ENCODE measurements around the gene POLA1. TPM values are rescaled to one million over a fixed set of nuclear protein-coding genes. Genes with fewer than 3 reads are reported as not detected.

POLA1 gene
- total and polyA plus RNA-seq, 2 of the 4 experiments (the other 2 are of a cell fraction) = 4.0 to 15.1 TPM

DNA sequence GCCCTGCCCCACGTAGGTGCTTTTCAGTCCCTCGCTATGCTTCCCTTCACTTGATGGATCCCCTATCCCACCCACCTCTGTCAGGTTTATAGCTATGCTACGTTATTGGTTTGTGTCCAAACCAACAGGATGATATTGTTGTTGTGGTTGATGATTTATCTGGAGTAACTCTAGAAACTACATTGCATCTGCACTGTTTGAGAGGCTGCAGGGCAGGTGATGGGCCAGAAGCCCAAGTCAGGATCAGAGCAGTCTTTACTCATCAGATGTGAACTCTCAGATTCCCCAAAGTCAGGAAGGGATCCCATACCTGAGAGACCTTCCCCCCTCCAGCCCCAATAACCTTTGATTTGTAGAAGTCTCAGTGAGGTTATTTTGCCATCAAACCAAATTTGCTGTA lies 287.3 kb downstream of the POLA1 start:
- BruUV-seq (replicated peaks) = no TSS peak
- ATAC-seq (ENCODE audit: low read depth) (no peak), DNase-seq (no peak)
- TF ChIP-seq, protein P1, sequence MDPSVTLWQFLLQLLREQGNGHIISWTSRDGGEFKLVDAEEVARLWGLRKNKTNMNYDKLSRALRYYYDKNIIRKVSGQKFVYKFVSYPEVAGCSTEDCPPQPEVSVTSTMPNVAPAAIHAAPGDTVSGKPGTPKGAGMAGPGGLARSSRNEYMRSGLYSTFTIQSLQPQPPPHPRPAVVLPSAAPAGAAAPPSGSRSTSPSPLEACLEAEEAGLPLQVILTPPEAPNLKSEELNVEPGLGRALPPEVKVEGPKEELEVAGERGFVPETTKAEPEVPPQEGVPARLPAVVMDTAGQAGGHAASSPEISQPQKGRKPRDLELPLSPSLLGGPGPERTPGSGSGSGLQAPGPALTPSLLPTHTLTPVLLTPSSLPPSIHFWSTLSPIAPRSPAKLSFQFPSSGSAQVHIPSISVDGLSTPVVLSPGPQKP (IDR thresholded peaks at IDR 0.05; ENCODE audit: borderline replicate concordance, low read depth, low read length) = no peak
- TF ChIP-seq RFX5 (IDR thresholded peaks at IDR 0.05; ENCODE audit: low read depth, low read length) (no peak), MAZ (IDR thresholded peaks at IDR 0.05; ENCODE audit: borderline replicate concordance, low read depth, low read length) (no peak), RCOR1 (IDR thresholded peaks at IDR 0.05; ENCODE audit: insufficient replicate concordance, low read length) (no peak), SMC3 (IDR thresholded peaks at IDR 0.05; ENCODE audit: low read depth, low read length) (no peak), NFE2L2 (IDR thresholded peaks at IDR 0.05; ENCODE audit: low read depth, low read length) (no peak), CEBPB (IDR thresholded peaks at IDR 0.05; ENCODE audit: low read depth, low read length) (no peak), FOS (IDR thresholded peaks at IDR 0.05; ENCODE audit: low read depth, low read length) (no peak), CHD1 (IDR thresholded peaks at IDR 0.05; ENCODE audit: low read depth, low read length) (no peak), BHLHE40 (IDR thresholded peaks at IDR 0.05; ENCODE audit: low read depth, low read length) (no peak)
- TF ChIP-seq, protein P2, sequence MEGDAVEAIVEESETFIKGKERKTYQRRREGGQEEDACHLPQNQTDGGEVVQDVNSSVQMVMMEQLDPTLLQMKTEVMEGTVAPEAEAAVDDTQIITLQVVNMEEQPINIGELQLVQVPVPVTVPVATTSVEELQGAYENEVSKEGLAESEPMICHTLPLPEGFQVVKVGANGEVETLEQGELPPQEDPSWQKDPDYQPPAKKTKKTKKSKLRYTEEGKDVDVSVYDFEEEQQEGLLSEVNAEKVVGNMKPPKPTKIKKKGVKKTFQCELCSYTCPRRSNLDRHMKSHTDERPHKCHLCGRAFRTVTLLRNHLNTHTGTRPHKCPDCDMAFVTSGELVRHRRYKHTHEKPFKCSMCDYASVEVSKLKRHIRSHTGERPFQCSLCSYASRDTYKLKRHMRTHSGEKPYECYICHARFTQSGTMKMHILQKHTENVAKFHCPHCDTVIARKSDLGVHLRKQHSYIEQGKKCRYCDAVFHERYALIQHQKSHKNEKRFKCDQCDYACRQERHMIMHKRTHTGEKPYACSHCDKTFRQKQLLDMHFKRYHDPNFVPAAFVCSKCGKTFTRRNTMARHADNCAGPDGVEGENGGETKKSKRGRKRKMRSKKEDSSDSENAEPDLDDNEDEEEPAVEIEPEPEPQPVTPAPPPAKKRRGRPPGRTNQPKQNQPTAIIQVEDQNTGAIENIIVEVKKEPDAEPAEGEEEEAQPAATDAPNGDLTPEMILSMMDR (conservative IDR thresholded peaks at IDR 0.05; ENCODE audit: low read depth, low read length) = no peak
- TF ChIP-seq, protein P3, sequence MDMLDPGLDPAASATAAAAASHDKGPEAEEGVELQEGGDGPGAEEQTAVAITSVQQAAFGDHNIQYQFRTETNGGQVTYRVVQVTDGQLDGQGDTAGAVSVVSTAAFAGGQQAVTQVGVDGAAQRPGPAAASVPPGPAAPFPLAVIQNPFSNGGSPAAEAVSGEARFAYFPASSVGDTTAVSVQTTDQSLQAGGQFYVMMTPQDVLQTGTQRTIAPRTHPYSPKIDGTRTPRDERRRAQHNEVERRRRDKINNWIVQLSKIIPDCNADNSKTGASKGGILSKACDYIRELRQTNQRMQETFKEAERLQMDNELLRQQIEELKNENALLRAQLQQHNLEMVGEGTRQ (IDR thresholded peaks at IDR 0.05; ENCODE audit: low read depth, low read length) = no peak
- Histone ChIP-seq H2BK5ac (ENCODE audit: low read depth, low read length, poor library complexity, severe bottlenecking) (no peak overlapping the region), H3K4me2 (ENCODE audit: low read depth, low read length) (no peak overlapping the region), H3K79me1 (ENCODE audit: low read depth in 1 of 2, low read length in 2 of 2) (no peaks in the 10 kb centered on the region), H3K27ac (ENCODE audit: insufficient read depth, low read length) (no peak overlapping the region), H2BK120ac (ENCODE audit: low read depth, low read length) (no peak overlapping the region), H2BK20ac (ENCODE audit: low read depth, low read length) (no peak overlapping the region), H4K20me1 (ENCODE audit: insufficient read depth, low read length) (no peaks in the 10 kb centered on the region), H3K27me3 (ENCODE audit: control insufficient read depth, insufficient read depth, low read length) (no peaks in the 10 kb centered on the region), H2AK5ac (ENCODE audit: low read depth, low read length) (no peak overlapping the region), H4K8ac (ENCODE audit: low read depth in 2 of 2, low read length in 2 of 2) (no peak overlapping the region), H3K18ac (ENCODE audit: low read depth, low read length) (no peak overlapping the region), H3K14ac (replicated peaks; ENCODE audit: low read depth, low read length) (no peak overlapping the region), H3K4me3 (ENCODE audit: insufficient read depth, low read depth, low read length) (no peak overlapping the region), H2BK15ac (ENCODE audit: low read depth, low read length) (no peak overlapping the region), H2AFZ (replicated peaks; ENCODE audit: low read length, poor library complexity) (no peak overlapping the region), H4K5ac (ENCODE audit: low read depth, low read length) (no peak overlapping the region), H3K9me3 (ENCODE audit: control insufficient read depth, insufficient read depth, low read length) (no peaks in the 10 kb centered on the region), H4K91ac (ENCODE audit: insufficient read depth, low read depth, low read length) (no peak overlapping the region), H3K56ac (ENCODE audit: extremely low read depth, insufficient read depth, low read length) (no peak overlapping the region), H3K4ac (ENCODE audit: low read depth, low read length) (no peak overlapping the region), H2AK9ac (replicated peaks; ENCODE audit: low read depth, low read length, poor library complexity) (no peak overlapping the region), H3K9me1 (ENCODE audit: insufficient read depth, low read length) (0 out of 2 replicates have a peak, but pooled peaks cover 3% of the 10 kb centered on the region), H3K36me3 (ENCODE audit: control insufficient read depth, insufficient read depth, low read length) (no peaks in the 10 kb centered on the region), H3K4me1 (ENCODE audit: control insufficient read depth, insufficient read depth, low read length) (no peaks in the 10 kb centered on the region; the same call in 1 of the 2 replicates), H3K9ac (ENCODE audit: low read depth, low read length) (no peak overlapping the region), H3K23ac (ENCODE audit: low read depth, low read length) (no peak overlapping the region)
- dilution Hi-C loops (cut with HindIII; ENCODE audit: low sequenced_read_pairs, unreplicated experiment) (no loop called here), intact Hi-C loops (cut with micrococcal nuclease) (no loop called here), in situ Hi-C loops (cut with MboI; ENCODE audit: low sequenced_read_pairs) (no loop called here)
- no CpG with 5 or more reads among the region's 3 CpGs for WGBS, 2 experiments (ENCODE audit: extremely low coverage in 2 of 2, insufficient read length in 1 of 2)
- ChIA-PET CTCF (interaction anchor here (1.2 kb wide), 1 partner anchor 11 kb away, joined by 3 read pairs; no protein-coding TSS in a partner anchor), POLR2A (ENCODE audit: unreplicated experiment) (no interaction called here)

Measured in IMR-90 (cell line).